Measurements from ENCODE around the gene LPGAT1.

Gene LPGAT1

GRCh38 chr1:211870156-211870555 is 39.6 kb upstream of the LPGAT1 start:
- no peak for DNase-seq (ENCODE audit: low read depth)
- H3K4me3 ChIP-seq (ENCODE audit: low read length): no peak overlapping the region
- TF ChIP-seq, protein P1, sequence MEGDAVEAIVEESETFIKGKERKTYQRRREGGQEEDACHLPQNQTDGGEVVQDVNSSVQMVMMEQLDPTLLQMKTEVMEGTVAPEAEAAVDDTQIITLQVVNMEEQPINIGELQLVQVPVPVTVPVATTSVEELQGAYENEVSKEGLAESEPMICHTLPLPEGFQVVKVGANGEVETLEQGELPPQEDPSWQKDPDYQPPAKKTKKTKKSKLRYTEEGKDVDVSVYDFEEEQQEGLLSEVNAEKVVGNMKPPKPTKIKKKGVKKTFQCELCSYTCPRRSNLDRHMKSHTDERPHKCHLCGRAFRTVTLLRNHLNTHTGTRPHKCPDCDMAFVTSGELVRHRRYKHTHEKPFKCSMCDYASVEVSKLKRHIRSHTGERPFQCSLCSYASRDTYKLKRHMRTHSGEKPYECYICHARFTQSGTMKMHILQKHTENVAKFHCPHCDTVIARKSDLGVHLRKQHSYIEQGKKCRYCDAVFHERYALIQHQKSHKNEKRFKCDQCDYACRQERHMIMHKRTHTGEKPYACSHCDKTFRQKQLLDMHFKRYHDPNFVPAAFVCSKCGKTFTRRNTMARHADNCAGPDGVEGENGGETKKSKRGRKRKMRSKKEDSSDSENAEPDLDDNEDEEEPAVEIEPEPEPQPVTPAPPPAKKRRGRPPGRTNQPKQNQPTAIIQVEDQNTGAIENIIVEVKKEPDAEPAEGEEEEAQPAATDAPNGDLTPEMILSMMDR (IDR thresholded peaks at IDR 0.05; ENCODE audit: insufficient read depth, low read depth, low read length, missing control alignments): no peak

DNA sequence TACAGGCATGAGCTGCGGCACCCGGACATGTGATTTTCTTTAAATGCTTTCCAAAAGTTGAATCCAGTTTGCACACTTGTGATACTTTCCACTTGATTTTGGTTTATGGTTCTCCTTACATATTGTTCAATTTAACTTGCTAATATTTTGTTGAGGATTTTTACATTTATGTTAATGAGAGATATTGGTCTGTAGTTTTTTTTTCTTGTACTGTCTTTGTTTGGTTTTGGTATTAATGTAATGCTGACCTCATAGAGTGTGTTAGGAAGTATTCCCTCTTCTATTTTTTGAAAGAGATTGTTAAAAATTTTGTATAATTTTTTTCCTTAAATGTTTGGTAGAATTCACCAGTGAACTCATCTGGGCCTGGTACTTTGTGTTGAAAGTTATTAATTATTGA is 34.6 kb upstream of the LPGAT1 start:
- H3K4me3 ChIP-seq (ENCODE audit: low read length): no peak overlapping the region
- DNase-seq (ENCODE audit: low read depth): no peak
- TF ChIP-seq, protein P1 (IDR thresholded peaks at IDR 0.05; ENCODE audit: insufficient read depth, low read depth, low read length, missing control alignments): no peak

- no peak overlapping the region for H3K4me3 ChIP-seq (ENCODE audit: low read length)
- no peak for DNase-seq (ENCODE audit: low read depth)
- TF ChIP-seq, protein P1 (IDR thresholded peaks at IDR 0.05; ENCODE audit: insufficient read depth, low read depth, low read length, missing control alignments): no peak
These were observed 28.8 kb upstream of the LPGAT1 start for GRCh38 chr1:211859405-211859804.

GRCh38 chr1:211851174-211851573 is 20.6 kb upstream of the LPGAT1 start:
- DNase-seq (ENCODE audit: low read depth): no peak
- TF ChIP-seq, protein P1 (IDR thresholded peaks at IDR 0.05; ENCODE audit: insufficient read depth, low read depth, low read length, missing control alignments): no peak
- H3K4me3 ChIP-seq (ENCODE audit: low read length): no peak overlapping the region

DNA sequence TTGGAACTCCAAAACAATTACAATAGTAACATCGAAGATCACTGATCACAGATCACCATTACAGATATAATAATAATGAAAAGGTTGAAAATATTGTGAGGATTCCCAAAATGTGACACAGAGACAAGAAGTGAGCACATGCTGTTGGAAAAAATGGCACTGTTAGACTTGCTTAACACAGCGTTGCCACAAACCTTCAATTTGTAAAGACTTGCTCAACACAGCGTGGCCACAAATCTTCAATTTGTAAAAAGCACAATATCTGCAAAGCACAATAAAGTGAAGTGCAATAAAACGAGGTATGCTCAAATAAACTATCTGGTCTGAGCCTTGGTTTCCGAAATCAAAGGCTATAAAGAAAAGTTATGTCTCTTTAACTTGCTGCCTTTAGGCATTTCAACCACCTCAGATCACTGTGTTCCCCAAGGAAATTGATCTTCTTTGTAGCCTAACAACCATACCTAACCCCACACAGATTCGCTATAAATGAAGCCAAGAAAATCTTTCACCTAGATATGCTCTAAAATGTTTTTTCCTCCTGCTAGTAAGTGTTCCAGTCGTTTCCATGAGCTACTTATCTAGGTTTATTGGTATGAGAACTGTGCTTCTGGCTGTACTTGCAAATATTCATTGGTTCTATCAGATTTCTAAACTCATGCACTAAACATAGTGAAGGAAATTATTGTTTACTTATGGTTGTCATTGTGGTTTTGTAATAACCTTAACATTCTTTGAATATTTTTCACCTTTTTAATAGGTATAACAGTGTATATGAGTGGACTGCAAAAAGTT is 13.1 kb upstream of the LPGAT1 start:
- no peak overlapping the region for H3K4me3 ChIP-seq (ENCODE audit: low read length)
- no peak for DNase-seq (ENCODE audit: low read depth)
- TF ChIP-seq, protein P1 (IDR thresholded peaks at IDR 0.05; ENCODE audit: insufficient read depth, low read depth, low read length, missing control alignments): no peak

DNA sequence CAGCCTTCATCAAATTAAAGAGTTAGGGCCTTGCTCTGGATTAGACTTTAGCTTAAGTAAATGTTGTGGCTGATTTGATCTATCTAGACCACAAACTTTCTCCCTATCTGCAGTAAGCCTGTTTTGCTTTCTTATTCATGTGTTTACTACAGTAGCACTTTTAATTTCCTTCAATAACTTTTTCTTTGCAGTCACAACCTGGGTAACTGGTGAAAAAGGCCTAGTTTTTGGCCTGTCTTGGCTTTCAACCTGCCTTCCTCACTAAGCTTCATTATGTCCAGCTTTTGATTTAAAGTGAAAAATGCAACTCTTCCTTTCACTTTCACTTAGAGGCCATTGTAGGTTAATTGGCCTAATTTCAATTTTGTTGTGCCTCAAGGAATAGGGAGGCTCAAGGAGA is 12.5 kb upstream of the LPGAT1 start:
- no peak for DNase-seq (ENCODE audit: low read depth)
- TF ChIP-seq, protein P1 (IDR thresholded peaks at IDR 0.05; ENCODE audit: insufficient read depth, low read depth, low read length, missing control alignments): no peak
- no peak overlapping the region for H3K4me3 ChIP-seq (ENCODE audit: low read length)

DNA sequence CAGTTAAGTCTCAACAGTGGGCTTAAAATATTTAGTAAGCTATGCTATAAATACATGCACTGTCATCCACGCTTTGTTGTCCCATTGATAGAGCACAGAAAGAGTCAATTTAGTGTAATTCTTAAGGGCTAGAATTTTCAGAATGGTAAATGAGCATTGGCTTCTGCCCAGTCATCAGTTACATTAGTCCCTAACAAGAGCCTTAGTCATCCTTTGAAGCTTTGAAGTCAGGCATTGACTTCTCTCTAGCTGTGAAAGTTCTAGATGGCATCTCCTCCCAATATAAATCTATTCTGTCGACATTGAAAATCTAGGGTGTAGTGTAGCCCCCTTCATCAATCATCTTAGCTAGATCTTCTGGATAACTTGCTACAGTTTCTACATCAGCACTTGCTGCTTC is 12.0 kb upstream of the LPGAT1 start:
- TF ChIP-seq, protein P1 (IDR thresholded peaks at IDR 0.05; ENCODE audit: insufficient read depth, low read depth, low read length, missing control alignments): no peak
- H3K4me3 ChIP-seq (ENCODE audit: low read length): no peak overlapping the region
- DNase-seq (ENCODE audit: low read depth): no peak
